Measurements from ENCODE around the gene SP110.

GRCh38 chr2:230230087-230230486 lies 10.3 kb upstream of the SP110 start:
- TF ChIP-seq, protein P1, sequence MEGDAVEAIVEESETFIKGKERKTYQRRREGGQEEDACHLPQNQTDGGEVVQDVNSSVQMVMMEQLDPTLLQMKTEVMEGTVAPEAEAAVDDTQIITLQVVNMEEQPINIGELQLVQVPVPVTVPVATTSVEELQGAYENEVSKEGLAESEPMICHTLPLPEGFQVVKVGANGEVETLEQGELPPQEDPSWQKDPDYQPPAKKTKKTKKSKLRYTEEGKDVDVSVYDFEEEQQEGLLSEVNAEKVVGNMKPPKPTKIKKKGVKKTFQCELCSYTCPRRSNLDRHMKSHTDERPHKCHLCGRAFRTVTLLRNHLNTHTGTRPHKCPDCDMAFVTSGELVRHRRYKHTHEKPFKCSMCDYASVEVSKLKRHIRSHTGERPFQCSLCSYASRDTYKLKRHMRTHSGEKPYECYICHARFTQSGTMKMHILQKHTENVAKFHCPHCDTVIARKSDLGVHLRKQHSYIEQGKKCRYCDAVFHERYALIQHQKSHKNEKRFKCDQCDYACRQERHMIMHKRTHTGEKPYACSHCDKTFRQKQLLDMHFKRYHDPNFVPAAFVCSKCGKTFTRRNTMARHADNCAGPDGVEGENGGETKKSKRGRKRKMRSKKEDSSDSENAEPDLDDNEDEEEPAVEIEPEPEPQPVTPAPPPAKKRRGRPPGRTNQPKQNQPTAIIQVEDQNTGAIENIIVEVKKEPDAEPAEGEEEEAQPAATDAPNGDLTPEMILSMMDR (conservative IDR thresholded peaks at IDR 0.05; ENCODE audit: low read depth, low read length), result no peak
- TF ChIP-seq EZH2 (IDR thresholded peaks at IDR 0.05; ENCODE audit: borderline replicate concordance, low read depth, low read length, poor library complexity, severe bottlenecking), result no peak
